Measurements from ENCODE around the gene MACROD1. TPM values are rescaled to one million over a fixed set of nuclear protein-coding genes. Genes with fewer than 3 reads are reported as not detected.

Gene MACROD1
- total and polyA plus RNA-seq, 2 donors (not counting 3 experiments of a cell fraction or from before 2014, with no cell fraction given) = 11.0 to 16.2 TPM

GRCh38 chr11:64097468-64098317 lies 68.2 kb downstream of the MACROD1 start:
- H3K9ac ChIP-seq (replicated peaks; ENCODE audit: extremely low read depth, insufficient read depth, low read length) = no peak overlapping the region
- FAIRE-seq (no peak), DNase-seq (ENCODE audit: low read depth, low spot score) (no peak)
- H3K4me2 ChIP-seq (ENCODE audit: insufficient read depth, low read length) = no peak overlapping the region
- peaks cover 15% of the 10 kb centered on the region for H3K4me1 ChIP-seq (ENCODE audit: control insufficient read depth, extremely low read depth, insufficient read depth, low read length)
- no peaks in the 10 kb centered on the region for H4K20me1 ChIP-seq (replicated peaks; ENCODE audit: control insufficient read depth, extremely low read depth, insufficient read depth, low read length)
- CTCF ChIA-PET = interaction anchor here (0.9 to 1.3 kb wide), 2 partner anchors 11 to 12 kb away, joined by 3 to 4 read pairs; no protein-coding TSS in a partner anchor
- intact Hi-C loops (cut with micrococcal nuclease) = no loop called here
- H3K9me1 ChIP-seq (replicated peaks; ENCODE audit: control insufficient read depth, extremely low read depth, insufficient read depth, low read length) = no peaks in the 10 kb centered on the region
- H3K79me2 ChIP-seq (ENCODE audit: control insufficient read depth, insufficient read depth, low read length) = no peaks in the 10 kb centered on the region
- no peaks in the 10 kb centered on the region for H3K9me3 ChIP-seq (replicated peaks; ENCODE audit: control insufficient read depth, insufficient read depth, low read length)
- H3K27ac ChIP-seq (ENCODE audit: insufficient read depth, low read depth, low read length) = no peak overlapping the region
- POLR2A ChIA-PET = no interaction called here
- BruUV-seq (replicated peaks) = no TSS peak
- no peak overlapping the region for H3K4me3 ChIP-seq (replicated peaks in 1 of 3; ENCODE audit: insufficient read depth in 1 of 3, low read depth in 1 of 3, low read length in 3 of 3)
- no peaks in the 10 kb centered on the region for H3K36me3 ChIP-seq (ENCODE audit: control insufficient read depth in 2 of 2, extremely low read depth in 1 of 2, insufficient read depth in 2 of 2, low read length in 2 of 2)
- no peak overlapping the region for H2AFZ ChIP-seq (ENCODE audit: low read depth, low read length)
- dilution Hi-C loops (cut with MboI; ENCODE audit: extremely low pct_ligation_motif_present, low sequenced_read_pairs) = no loop called here
- TF ChIP-seq POLR2AphosphoS5 (IDR thresholded peaks at IDR 0.05; ENCODE audit: insufficient read depth, low read depth, low read length) (no peak), MYC (IDR thresholded peaks at IDR 0.05; ENCODE audit: low read depth, low read length) (no peak), CTCF (IDR thresholded peaks at IDR 0.05; ENCODE audit: extremely low read depth in 1 of 2, insufficient read depth in 1 of 2, low read depth in 1 of 2, low read length in 2 of 2) (no peak), GATA2 (IDR thresholded peaks at IDR 0.05; ENCODE audit: insufficient read depth, insufficient read length, low read depth, low read length) (no peak), EZH2 (IDR thresholded peaks at IDR 0.05; ENCODE audit: borderline replicate concordance, low read depth, low read length, severe bottlenecking) (no peak), POLR2A (IDR thresholded peaks at IDR 0.05; ENCODE audit: low read depth, low read length) (no peak), JUN (IDR thresholded peaks at IDR 0.05; ENCODE audit: borderline replicate concordance, insufficient read depth, insufficient read length, low read depth) (no peak), MAX (IDR thresholded peaks at IDR 0.05; ENCODE audit: insufficient read depth, insufficient read length) (no peak), FOS (IDR thresholded peaks at IDR 0.05; ENCODE audit: borderline replicate concordance, insufficient read depth, low read length) (no peak)
- H3K27me3 ChIP-seq (ENCODE audit: control insufficient read depth in 2 of 2, insufficient read depth in 2 of 2, low read length in 2 of 2) = no peaks in the 10 kb centered on the region

All from endothelial cell of umbilical vein (primary cell).